GM19395 (cell line): Measurements from ENCODE around the gene BOLA1.
"Not testable (repeated sequence)": the region's sequence is repeated elsewhere in the genome, so short reads cannot be mapped to it uniquely, and the experiment has no call there.

Experiments
- ATAC-seq: cut with Tn5 transposase; IDR thresholded peaks from one replicate; pipeline ENCODE4 v1.9.1; 2021; ENCODE audit warnings: mild to moderate bottlenecking, moderate library complexity; ENCODE audit not compliant: unreplicated experiment

The BOLA1 gene

DNA sequence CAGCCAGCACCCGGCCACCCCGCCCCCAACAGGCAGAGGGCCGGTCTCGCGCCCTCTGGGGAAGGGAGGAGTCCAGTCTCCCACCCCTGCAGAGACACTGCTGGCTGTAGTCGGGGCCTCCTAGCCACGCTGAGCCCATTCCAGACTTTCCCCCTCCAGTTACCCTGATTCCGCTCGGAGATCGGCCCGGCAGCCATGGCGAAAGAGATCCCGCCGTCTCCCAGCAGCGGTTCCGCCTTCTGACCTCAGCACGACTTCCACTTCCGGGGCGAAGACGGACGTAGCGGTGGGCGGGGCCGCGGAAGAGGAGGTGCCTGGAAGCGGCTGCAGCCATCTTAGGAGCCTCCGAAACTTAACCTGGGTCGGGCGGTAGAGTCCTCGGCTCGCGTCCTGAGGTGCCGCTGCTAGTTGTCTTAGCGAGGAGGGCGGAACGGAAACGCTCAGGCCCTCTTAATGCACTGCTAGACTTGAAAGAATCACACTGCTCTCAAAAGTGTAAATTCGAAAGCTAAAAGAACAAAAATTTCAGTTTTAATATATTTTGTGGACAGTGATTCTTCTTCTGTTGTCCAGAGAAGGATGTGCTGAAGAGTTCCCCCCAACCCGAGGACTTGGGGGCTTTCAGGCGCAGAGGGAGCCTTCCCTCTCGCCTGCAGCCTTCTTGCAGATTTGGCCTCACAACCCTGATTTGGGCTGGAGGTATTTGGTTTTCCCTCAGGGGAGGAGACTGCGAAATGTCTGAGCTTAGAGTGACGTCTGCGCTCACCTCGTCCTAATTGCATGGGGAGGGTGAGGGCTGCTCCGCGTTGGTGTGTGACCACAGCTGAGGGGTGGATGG lies 28.4 kb downstream of the BOLA1 start, which contains the start of gene SF3B4:
Gene SF3B4 (minus strand): TSS at position 241 of the 838 bp plus-strand sequence. CDS start 44 bp downstream, at position 197.
- peak; percentile 95 for ATAC-seq

DNA sequence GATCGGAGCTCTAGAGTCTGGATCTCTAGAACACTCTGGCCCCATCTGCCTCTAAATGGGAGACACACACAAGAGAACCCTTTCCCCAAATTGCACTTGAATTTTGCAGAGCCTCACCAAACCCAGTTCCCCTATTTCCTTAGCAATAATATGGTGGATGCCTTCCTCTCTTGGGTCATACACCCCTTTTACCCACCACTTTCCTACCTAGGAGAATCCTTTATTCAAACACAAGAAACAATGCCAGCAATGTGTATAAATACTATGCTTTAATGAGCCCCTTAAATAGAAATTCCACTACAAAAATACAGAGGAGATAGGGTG lies 29.0 kb downstream of the BOLA1 start:
- ATAC-seq = no peak

DNA sequence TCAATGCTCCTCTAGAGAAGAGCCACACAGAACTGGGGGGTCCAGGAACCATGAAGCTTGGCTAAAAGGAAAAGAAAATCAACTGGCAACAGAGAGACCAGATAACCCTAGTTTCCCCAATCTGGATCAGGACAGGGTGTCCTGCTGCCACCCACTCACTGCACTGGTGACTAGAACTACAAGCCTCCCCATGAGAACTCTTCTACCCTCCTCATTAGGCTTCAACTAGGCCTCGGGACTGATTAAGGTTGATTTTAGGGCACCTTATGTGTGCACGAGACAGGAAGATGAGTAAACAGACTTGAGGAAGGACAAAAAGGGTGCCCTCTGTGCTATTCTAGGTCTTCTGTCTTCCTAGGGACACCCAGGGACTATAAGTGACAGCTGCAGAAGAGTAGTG lies 30.5 kb downstream of the BOLA1 start:
- ATAC-seq = no peak

DNA sequence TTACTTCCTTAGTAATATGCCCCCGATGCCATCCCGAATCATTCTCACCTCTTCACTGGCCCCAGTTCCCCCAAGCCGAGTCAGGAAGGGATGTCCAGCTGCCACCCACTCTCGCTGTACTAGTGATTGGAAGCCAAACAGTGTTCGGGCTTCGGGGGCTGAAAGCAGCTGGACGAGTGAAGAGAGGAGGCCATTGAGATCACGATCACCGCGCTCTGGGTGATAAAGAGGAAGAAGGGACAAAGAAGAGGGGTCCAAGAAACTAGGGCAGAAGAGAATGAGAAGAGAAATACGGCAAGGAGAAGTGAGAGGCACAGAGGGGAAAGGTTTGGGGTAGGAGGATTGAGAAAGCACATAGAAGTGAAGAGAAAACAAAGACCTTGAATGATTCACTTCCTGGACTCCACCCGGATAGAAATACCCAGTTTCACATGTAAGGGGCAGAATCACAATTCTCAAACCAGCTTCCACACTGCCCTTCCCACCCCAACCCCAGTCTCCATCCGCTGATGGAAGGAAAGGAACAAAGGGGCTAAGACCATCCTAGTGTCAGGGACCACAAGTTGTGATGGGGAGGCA lies 31.9 kb downstream of the BOLA1 start:
- ATAC-seq = no peak

DNA sequence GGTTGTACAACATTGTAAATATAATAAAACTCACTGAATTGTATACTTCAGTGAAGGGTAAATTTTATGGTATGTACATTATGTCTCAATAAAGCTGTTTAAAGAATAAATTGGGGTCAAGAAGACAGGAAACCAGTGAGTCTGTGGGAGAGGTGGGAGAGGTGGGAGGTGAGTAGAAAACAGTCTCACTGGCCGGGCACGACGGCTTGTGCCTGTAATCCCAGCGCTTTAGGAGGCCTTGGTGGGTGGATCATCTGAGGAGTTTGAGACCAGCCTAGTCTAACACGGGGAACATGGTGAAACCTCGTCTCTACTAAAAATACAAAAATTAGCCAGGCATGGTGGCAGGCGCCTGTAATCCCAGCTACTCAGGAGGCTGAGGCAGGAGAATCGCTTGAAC lies 33.1 kb downstream of the BOLA1 start:
- no peak for ATAC-seq

DNA sequence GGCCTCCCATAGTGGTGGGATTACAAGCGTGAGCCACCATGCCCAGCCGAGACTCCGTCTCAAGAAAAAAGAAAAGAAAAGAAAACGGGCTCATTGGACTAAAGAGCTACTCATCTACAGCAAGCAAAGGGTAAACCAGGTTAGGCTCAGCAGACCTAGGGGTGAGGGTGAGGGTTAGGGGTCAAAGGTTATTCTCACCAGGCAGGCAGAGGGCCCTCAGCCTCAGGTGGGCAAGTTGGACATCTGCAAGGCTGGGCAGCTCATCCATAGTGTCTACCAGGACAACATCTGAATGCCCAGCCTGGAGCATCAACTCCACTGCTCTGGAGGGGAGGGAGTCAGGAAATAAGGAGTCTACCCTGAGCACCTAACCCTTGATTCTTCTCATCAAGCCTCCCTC lies 33.8 kb downstream of the BOLA1 start:
- ATAC-seq = no peak

DNA sequence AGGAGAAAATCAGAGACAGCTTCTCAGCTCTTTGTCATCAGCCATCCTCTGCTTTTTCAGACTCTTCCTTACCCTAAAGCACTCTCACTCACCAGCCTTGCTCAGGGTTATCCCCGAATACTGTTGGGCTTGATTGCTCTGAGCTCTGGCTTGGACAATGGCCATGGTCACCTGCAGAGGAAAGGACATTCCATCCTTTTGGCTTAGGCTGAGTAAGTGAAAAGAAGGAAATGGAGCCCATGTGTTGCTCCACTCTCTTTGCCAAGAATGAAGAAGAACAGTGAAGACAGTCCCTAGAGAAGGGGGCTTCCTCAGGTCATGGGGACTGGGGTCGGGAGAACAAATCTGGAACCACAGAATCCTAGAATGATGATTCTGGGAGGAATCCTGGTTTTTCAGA lies 35.0 kb downstream of the BOLA1 start:
- ATAC-seq = no peak

DNA sequence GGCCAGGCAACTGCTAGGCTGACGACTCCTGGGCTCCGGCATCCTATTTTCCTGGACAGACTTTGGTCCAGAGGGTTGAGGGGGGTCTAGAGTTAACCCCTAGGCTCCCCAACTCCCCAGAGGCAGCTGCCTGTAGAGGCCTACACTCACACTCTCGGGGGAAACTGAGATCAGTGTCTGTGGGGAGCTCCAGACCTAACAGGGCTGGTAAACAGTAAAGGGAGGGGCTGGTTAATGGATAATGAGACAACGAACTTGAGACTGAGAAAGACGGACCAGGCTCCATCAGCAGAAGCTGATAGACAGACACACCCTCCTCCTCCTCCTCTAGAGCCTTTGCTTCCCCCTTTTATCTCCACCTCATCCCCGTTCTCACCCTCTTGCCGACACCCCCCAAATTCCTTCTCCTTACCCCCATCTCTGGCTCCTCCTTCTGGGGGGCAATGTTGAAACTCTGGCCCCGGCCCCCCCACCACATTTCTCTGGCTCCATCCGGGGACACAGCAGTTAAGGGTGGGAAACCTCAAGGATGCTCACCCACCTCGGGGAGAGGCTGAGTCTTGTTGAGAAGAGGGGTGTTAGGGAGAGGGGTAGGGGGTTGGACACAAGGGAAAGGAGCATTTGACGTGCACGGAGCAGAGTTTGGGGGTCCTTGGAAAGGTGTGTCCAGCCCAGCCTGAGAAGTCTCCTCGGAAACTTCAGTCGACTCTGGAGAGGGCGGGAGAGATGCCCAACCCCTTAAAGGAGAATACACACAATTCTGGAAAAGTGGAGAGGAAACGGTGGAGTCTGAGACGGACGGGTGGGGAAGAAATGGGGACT lies 37.0 kb downstream of the BOLA1 start, which contains the start of gene MTMR11:
Gene MTMR11 (minus strand): TSS at position 710 of the 822 bp plus-strand sequence. CDS start 232 bp downstream, at position 478.
- ATAC-seq = no peak

DNA sequence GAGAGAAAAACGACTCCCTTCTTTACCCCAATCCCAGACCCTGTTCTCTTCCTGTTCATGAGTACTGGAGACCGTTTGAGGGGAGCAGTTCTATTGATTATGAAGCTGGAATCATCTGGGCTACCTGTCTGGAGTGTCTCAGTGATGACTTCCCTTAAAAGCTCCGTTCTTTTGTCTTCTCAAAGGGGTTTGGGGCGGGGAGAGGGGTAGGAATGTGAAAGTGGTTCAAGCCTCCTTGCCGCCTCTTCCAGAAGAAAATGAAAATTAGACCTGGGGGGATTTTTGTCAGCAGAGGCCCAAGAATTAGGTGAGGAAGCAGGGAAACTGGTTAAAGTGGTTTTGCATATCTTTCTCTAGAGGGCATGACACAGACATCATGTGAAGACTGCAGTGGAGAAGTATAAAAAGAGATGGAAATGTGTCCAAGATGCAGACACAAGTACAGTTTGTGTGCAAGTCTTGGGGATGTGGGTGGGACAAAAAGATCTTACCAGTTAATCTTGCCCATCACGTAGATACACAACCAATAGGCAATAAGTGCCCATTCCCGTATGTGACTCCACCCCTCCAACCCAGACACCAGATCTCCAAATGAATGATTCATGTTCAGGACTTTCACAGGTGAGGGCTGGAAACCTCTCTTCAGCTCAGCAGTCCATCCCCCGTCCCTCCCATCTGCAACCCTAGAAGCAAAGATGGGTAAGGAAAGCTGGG lies 37.8 kb downstream of the BOLA1 start:
- ATAC-seq = no peak

DNA sequence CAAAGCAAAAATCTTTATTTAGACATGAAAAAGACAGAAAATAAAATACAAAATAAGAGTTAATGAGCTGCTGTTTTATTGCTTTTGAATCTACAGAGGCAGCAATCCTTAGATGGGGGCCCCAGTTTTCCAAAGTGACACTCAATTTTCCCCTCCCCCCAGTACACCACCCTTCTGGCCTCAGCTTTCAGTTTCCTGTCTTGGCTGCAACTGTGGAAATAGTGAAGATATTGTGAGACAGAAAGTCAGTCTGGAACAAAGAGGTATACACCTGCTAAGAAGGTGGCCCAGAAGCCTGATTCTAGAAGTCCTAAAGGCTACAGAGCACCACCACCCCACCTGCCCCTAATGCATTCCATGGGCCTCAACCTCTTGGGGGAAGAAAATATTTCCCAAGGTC lies 38.4 kb downstream of the BOLA1 start:
- ATAC-seq = no peak

DNA sequence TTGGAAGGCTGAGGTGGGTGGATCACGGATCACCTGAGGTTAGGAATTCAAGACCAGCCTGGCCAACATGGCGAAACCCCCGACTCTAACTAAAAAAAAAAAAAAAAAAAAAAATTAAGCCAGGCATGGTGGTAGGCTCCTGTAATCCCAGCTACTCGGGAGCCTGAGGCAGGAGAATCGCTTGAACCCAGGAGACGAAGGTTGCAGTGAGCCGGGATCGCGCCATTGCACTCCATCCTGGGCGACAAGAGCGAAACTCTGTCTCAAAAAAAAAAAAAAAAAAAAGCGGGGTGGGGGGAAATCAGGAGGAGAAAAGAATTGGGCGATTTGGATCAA lies 39.3 kb downstream of the BOLA1 start:
- ATAC-seq = not testable (repeated sequence)

DNA sequence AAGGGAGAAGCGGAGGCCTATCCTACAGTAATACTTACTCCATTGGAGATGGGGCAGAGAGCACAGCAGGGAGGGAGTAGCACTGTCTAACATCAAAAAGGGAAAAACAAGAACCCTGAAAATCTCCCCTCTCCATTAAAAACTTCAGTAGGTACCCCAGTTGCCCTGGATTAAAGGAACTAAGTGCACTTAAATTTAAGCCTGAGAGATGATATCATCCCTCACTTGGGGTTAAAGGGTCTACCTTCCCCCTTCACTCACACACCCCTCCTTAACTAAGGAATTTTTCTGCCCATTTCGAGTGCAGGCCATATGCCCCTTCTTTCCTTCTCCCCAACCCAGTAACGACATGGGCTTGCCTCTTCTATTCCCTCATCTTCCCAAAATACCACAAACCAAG lies 41.1 kb downstream of the BOLA1 start:
- no peak for ATAC-seq

DNA sequence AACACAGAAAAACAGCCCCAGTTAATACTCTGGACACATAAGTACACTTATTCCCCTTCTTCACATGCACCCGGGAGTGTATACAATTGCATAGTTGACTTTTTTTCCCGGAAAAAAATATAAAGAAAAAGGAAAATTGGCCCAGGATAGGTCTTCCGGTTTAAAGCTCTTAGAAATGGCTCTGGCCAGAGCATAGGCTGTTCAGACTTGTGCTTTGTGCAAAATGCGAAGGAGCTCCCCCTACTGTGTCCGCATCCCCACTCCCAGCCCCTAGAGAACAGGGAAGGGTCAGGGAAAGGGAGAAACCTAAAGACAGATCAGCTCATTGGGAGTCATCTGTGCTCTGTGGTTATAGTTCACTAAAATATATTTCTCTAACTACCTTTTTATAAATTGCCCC lies 42.8 kb downstream of the BOLA1 start:
- ATAC-seq = no peak

DNA sequence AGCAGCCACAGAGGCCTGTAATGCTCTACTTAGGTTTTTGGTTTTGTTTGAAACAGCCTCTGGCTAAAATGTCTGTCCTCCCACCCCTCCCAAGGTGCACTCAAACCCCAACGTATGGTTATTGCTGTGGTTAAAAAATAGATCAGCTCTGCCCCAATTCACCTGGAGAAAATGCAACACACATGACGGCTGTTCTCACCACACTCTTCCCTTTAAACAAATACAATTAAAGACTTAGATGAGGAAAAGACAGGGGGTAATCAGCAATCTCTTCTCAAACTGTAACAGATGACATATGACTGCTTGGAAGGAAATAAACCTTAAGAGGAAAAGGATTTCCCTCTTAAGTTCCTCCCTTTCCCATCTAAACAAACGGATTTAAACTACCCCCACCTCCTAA lies 43.5 kb downstream of the BOLA1 start:
- no peak for ATAC-seq

DNA sequence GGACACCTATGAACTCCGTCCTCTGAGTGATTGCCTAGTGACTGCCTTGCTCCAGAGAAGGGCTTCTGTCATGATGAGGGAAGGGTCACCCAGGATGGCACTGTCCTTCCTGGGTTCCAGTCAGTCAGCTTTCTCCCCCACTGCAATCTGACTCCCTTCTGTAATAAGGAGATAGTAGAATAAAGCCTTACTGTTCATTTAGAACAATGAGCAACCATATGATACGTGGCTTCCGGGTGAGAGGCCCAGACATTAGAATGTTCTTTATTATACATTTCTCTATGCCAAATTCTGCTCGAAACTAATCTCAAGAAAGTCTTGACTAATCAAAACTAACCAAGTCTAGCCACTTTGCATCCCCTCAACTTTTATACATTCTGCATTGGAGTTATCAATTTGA lies 45.8 kb downstream of the BOLA1 start:
- no peak for ATAC-seq

DNA sequence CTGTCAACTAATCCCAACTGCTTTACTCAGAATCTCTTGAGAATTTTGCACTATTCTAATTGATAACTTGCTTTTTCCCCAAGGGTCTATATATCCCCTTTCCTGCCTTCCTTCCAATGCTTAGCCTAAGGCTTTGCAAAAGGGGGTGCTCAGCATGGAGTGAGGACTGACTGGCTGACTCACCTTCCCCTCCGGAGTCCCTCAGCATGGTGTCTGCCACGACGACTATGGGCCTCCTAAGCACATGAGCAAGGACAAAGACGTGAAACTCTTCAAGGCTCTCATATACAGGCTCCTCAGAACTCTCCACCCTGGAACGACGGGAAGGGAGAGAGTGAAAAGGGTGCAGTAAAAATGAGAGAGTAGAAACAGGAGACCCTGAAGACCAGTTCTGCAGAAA lies 50.5 kb downstream of the BOLA1 start:
- ATAC-seq = no peak
